HK-2 (cell line): ENCODE measurements around the gene ZNF280C.
"Not testable (repeated sequence)": the region's sequence is repeated elsewhere in the genome, so short reads cannot be mapped to it uniquely, and the experiment has no call there.

Source experiments
- DNase-seq: peaks from one replicate; pipeline ENCODE4 v3.0.0-alpha.2; 2018; ENCODE audit not compliant: unreplicated experiment

The ZNF280C gene, protein sequence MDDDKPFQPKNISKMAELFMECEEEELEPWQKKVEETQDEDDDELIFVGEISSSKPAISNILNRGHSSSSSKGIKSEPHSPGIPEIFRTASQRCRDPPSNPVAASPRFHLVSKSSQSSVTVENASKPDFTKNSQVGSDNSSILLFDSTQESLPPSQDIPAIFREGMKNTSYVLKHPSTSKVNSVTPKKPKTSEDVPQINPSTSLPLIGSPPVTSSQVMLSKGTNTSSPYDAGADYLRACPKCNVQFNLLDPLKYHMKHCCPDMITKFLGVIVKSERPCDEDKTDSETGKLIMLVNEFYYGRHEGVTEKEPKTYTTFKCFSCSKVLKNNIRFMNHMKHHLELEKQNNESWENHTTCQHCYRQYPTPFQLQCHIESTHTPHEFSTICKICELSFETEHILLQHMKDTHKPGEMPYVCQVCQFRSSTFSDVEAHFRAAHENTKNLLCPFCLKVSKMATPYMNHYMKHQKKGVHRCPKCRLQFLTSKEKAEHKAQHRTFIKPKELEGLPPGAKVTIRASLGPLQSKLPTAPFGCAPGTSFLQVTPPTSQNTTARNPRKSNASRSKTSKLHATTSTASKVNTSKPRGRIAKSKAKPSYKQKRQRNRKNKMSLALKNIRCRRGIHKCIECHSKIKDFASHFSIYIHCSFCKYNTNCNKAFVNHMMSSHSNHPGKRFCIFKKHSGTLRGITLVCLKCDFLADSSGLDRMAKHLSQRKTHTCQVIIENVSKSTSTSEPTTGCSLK

GRCh38 chrX:130268449-130269170 lies at the start of gene ZNF280C:
Gene ZNF280C, minus strand, starts transcription at chrX:130268899. Its CDS starts 8,450 bp downstream, at chrX:130260449.
- peak; percentile 93 for DNase-seq

GRCh38 chrX:130304587-130305368 lies 36.1 kb upstream of the ZNF280C start:
- DNase-seq = no peak

DNA sequence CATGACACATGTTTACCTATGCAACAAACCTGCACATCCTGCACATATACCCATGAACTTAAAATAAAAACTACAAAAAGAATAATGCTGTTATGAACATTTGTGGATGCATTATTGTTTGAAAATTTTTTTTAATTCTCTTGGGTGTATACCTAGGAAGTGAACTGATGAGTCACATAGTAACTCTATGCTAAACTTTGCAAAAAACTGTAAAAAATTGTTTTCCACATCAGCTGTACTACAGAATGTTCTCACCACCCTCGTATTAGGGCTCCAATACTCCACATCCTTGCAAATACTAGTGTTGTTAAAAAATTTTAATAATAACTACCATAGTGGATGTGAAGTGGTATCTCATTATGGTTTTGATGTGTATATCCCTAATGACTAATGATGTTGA lies 33.3 kb upstream of the ZNF280C start:
- DNase-seq = no peak

DNA sequence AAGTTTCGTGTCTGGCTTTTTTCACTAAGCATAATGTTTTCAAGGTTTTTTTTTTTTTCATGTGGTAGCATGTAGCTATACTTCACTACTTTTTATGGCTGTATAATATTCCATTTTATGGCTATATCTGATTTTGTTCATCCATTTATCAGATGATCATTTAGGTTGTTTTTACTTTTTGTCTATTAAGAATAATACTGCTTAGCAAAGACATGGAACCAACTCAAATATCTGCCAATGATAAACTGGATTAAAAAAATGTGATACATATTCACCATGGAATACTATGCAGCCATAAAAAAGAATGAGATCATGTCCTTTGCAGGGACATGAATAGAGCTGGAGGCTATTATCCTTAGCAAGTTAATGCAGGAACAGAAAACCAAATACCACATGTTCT lies 32.7 kb upstream of the ZNF280C start:
- no peak for DNase-seq

DNA sequence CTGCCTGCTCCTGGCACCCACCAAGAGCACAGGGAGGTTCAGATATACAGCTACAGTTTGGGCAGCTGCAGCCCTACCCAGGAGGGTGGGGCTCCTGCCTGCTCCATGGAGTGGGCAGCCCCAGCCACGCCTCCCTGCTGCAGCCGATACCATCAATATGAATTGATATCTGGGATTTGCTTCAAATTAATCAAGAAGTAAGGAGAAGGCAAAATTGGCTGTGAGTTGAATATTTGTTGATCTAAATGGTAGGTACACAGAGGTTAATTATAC lies 31.2 kb upstream of the ZNF280C start:
- DNase-seq = no peak

DNA sequence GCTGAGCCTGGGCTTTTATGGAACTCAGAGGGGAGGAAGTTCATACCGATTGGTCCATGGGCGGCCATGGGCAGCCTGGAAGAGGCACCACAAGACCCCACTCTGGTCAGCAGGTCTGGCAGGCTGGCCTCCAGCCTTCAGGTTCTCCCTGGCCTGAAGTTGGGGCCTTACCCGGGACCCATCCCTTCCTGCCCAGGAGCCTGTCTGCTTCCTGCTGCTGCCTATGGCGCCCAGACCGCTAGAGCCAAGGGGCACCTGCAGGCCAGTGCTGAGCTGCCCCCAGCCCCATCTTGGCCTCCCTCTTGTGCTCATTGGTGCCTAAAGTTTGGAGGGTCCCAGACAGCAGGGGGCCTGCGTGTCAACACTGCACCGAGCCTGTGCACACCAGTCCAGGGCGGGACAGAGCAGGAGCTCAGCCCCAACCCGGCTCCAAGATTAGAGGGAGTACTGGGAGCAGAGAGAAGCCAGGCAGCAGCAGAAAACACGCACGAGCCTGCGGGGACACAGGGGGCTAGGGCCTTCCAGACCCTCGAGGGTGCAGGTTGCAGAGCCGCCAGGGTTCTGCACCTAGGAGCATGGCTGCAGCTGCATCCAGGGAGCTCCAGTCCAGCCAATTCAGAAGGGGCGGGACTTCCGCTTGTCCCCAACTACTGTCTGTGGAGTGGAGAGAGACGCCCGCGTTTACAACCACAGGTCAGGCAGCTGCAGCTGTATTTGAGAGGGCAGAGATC lies 30.7 kb upstream of the ZNF280C start:
- no peak for DNase-seq

GRCh38 chrX:130296743-130297142 lies 28.0 kb upstream of the ZNF280C start:
- no peak for DNase-seq

GRCh38 chrX:130296297-130296678 lies 27.6 kb upstream of the ZNF280C start:
- no peak for DNase-seq

- DNase-seq = no peak
Observed at GRCh38 chrX:130295519-130296296, 27.0 kb upstream of the ZNF280C start.

DNA sequence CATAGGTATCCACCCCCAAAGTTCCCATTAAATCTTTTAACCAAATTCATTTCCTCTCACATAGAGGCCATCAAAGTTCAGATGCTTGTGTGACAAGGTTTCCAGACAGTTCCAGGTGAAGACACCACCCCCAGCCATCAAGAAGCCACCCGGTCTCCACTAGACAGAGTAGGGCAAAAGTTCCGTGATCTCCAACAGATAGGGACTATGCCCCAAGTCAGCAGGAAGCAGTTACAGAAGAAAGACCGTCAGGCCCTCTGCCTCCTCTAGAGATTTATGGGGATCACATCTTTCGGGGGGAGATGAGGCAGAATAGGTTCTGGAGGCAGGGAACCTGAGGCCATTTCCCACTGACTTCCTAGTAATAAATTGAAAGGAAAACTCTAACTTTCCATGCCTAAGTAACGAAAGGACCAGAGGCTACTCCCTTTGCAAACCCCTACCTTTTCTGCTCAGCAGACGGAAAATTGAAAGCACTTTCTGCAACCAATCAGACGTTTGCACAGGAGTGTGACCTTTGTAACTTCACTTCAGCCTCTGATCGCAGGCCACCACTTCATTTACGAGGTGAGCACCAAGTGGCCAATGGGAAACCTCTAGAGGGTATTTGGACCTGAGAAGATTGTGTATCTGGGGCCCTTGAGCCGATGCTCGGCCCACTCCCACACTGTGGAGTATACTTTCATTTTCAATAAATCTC lies 18.5 kb upstream of the ZNF280C start:
- DNase-seq = no peak

- no peak for DNase-seq
Observed at GRCh38 chrX:130285710-130286109, 17.0 kb upstream of the ZNF280C start.

DNA sequence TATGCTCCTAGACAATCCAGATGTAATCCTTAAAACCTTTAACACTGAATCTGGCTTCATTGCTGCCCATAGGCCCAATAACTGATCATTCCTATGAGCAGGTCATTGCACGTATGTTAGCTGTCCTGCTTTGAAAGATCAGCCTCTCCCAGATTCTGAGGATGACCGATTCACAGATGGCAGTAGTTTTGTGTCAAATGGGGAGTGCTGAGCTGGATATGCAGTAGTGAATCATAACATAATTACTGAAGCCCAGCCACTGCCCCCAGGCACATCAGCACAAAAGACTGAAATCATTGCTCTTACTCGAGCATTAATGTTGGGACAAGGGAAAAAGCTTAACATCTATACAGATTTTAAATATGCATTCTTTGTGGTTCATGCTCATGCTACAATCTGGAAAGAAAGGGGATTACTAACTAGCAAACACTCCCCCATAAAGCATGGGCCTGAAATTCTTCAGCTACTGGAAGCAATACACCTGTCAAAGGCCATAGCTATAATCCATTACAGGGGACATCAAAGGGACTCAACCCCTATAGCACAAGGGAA lies 16.4 kb upstream of the ZNF280C start:
- no peak for DNase-seq

DNA sequence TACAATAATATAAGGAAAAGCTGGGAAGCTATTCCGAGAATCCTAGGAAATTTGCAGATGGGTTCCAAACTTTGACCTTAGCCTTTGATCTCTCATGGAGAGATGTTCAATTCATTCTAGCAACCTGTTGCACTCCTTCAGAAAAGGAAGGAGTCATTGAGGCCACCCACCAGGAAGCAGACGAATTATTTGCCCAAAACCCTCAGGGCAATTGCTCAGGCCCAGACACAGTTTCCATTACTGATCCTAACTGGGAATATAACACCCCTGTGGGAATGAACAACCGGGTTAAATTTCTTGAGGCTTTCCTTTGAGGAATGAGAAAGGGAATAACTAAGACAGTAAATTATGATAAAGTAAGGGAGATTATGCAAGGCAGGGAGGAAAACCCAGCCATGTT lies 13.5 kb upstream of the ZNF280C start:
- no peak for DNase-seq

GRCh38 chrX:130280901-130281300 lies 12.2 kb upstream of the ZNF280C start:
- no peak for DNase-seq

DNA sequence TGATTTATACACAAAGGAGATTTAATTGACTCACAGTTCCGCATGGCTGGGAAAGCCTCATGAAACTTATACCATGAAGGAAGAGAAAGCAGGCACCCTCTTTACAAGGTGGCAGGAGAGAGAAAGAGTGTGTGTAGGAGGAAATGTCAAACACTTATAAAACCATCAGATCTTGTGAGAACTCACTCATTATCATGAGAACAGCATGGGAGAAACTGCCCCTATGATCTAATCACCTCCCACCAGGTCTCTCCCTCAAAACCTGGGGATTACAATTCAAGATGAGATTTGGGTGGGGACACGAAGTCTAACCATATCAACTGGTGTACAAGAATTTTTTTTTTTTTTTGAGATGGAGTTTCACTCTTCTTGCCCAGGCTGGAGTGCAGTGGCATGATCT lies 3.6 kb upstream of the ZNF280C start:
- not testable (repeated sequence) for DNase-seq

DNA sequence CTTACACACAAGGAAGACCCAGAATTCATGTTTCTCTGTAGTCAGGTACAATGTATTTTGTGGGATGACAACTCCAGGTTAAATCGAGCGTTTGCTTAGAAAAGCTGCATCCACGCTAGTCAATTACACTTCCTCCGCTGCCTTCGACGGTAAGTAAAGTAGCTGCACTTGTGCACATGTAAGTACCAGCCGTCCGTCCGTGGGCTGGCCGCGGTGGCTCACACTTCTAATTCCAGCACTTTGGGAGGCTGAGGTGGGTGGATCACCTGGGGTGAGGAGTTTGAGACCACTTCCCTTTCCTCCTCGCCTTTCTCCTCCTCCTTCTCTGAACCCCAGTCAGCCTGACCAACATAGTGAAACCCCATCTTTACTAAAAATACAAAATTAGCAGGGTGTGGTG lies 692 bp upstream of the ZNF280C start:
- not testable (repeated sequence) for DNase-seq

- no peak for DNase-seq
Observed at GRCh38 chrX:130267956-130268448, 697 bp downstream of the ZNF280C start.

GRCh38 chrX:130264573-130264972 lies 4.1 kb downstream of the ZNF280C start:
- no peak for DNase-seq

GRCh38 chrX:130263016-130263415 lies 5.7 kb downstream of the ZNF280C start:
- DNase-seq = no peak
